ENCODE results near the gene PIBF1. TPM values are rescaled to one million over a fixed set of nuclear protein-coding genes. Genes with fewer than 3 reads are reported as not detected.

Gene PIBF1
- total RNA-seq, 1 experiment from 2014 or later: 12.9 TPM

- Mint-ChIP-seq H3K4me3 (no peak overlapping the region), H3K9me3 (no peaks in the 10 kb centered on the region), H3K27me3 (ENCODE audit: low read depth) (peaks cover 72% of the 10 kb centered on the region), H3K27ac (no peak overlapping the region), H3K36me3 (no peaks in the 10 kb centered on the region), H3K4me1 (peaks cover 33% of the 10 kb centered on the region)
- TF ChIP-seq ATF2 (CRISPR knock-in tag; IDR thresholded peaks at IDR 0.05; ENCODE audit: borderline replicate concordance, low read depth): no peak
- TF ChIP-seq ZNF263 (CRISPR knock-in tag; IDR thresholded peaks at IDR 0.05; ENCODE audit: low read depth): no peak
- TF ChIP-seq TEAD1 (CRISPR knock-in tag; IDR thresholded peaks at IDR 0.05): no peak
- TF ChIP-seq FOXJ3 (CRISPR knock-in tag; IDR thresholded peaks at IDR 0.05; ENCODE audit: borderline replicate concordance): no peak
- TF ChIP-seq GABPB1 (CRISPR knock-in tag; IDR thresholded peaks at IDR 0.05): no peak
- no peak for TF ChIP-seq PREB (CRISPR knock-in tag; IDR thresholded peaks at IDR 0.05; ENCODE audit: borderline replicate concordance)
- no peak for TF ChIP-seq MYBL2 (CRISPR knock-in tag; IDR thresholded peaks at IDR 0.05)
- no peak for TF ChIP-seq E2F1 (CRISPR knock-in tag; IDR thresholded peaks at IDR 0.05)
- no peak for TF ChIP-seq TEAD4 (CRISPR knock-in tag; IDR thresholded peaks at IDR 0.05)
- TF ChIP-seq CBFB (CRISPR knock-in tag; IDR thresholded peaks at IDR 0.05; ENCODE audit: low read depth): no peak
- TF ChIP-seq ZNF532 (CRISPR knock-in tag; IDR thresholded peaks at IDR 0.05; ENCODE audit: borderline replicate concordance): no peak
- no peak for TF ChIP-seq ZNF671 (CRISPR knock-in tag; IDR thresholded peaks at IDR 0.05)
- TF ChIP-seq SOX15 (CRISPR knock-in tag; IDR thresholded peaks at IDR 0.05): no peak
- TF ChIP-seq EMX1 (CRISPR knock-in tag; IDR thresholded peaks at IDR 0.05): no peak
- no peak for TF ChIP-seq STAT6 (CRISPR knock-in tag; conservative IDR thresholded peaks at IDR 0.05; ENCODE audit: low read depth)
- TF ChIP-seq ZNF121 (CRISPR knock-in tag; IDR thresholded peaks at IDR 0.05): no peak
- TF ChIP-seq CTCF (IDR thresholded peaks at IDR 0.05): no peak
- TF ChIP-seq MXD4 (CRISPR knock-in tag; IDR thresholded peaks at IDR 0.05; ENCODE audit: borderline replicate concordance): no peak
- no peak for TF ChIP-seq OVOL2 (CRISPR knock-in tag; IDR thresholded peaks at IDR 0.05; ENCODE audit: borderline replicate concordance)
- DNase-seq (ENCODE audit: low spot score) (no peak), ATAC-seq (no peak)
- POLR2A ChIA-PET: no interaction called here
- CTCF ChIA-PET: no interaction called here
These were observed 254.6 kb downstream of the PIBF1 start for GRCh38 chr13:73036566-73036965.

Measured in WTC11 (cell line).